NCI-H774 (cell line): Measurements from ENCODE around the gene RTP5.
"Not testable (repeated sequence)": the region's sequence is repeated elsewhere in the genome, so short reads cannot be mapped to it uniquely, and the experiment has no call there.

Experiments used
- DNase-seq: peaks from one replicate; lab custom pipeline; 2025; lab: John Stamatoyannopoulos, UW

The RTP5 gene

DNA sequence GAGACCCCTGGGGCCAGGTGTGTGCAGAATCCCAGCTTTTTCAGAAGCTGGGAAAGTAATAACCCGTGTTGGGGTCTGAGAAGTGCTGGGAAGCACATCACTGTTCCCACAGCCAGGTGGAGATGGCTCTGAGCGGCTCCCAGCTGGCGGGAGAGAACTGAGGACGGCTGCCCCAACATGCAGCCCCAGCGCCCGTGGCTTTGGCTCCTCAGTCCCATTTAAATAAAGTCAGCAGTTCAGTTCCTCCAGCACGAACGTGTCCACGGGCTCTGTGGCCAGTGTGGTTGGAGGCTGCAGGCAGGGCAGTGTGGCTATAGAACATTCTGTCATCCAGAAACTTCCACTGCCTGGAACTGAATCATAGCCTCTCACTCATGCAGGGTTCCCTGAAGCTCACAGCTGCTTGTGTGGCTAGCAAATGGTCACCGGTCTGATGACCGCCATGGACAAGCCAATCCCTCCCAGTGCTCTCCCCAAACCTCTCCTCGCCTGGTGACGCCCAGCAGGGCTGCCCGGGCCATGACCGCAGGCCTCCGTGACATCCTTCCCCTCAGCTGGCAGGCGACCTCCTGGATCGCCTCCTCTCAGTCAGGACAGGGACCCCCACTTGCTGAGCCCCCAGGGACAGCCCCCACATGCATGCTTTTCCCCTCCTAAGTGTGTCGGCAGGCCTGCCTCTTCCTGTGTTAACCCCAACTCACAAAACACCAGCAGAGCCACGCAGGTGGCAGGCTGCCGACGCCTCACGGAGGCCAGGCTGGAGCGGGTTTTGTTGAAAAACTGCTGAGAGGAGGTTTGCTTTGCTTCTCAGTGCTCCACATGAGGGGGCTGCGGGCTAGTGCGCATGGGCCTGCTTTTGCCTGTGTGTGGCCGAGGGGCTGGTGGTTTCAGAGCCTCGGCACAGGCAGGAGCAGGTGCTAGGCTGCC lies 1.3 kb downstream of the RTP5 start:
- DNase-seq, result no peak

DNA sequence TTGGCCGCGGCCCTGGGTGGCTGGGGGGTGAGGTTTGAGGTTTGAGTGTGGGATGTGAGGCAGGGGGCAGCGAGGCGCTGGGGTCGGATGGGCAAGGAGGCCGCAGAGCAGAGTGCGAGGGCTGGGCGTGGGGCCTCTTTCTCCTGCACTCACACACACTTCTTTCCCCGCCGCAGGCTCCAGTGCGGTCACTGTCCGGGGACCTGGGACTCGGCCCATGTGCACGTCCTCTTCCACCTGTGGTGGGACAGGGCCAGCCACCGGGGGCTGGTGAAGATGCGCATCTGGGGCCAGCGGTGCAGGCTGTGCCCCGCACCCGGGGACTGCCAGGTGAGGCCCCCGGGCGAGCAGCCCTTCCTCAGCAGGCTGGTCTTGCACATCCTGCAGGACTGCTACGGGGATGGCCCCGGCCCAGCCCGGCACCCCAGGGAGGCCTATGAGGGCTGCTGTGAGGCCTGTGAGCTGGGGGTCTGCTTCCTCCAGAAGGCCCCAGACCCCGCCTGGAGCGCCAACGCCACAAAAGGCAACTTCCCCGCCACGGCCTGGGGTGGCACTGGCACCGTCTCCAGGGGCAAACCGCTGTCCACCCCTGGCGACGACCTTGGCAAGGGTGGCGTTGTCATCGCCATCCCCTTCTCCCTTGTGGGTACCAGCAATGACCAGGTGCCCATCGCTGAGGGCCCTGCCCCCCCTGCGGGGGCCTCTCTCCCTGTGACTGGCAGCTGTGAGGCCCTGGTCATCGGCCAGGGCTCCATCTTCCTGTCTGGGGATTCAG lies 2.2 kb downstream of the RTP5 start:
- DNase-seq, result no peak

GRCh38 chr2:241872313-241872642 lies 2.7 kb downstream of the RTP5 start:
- no peak for DNase-seq

DNA sequence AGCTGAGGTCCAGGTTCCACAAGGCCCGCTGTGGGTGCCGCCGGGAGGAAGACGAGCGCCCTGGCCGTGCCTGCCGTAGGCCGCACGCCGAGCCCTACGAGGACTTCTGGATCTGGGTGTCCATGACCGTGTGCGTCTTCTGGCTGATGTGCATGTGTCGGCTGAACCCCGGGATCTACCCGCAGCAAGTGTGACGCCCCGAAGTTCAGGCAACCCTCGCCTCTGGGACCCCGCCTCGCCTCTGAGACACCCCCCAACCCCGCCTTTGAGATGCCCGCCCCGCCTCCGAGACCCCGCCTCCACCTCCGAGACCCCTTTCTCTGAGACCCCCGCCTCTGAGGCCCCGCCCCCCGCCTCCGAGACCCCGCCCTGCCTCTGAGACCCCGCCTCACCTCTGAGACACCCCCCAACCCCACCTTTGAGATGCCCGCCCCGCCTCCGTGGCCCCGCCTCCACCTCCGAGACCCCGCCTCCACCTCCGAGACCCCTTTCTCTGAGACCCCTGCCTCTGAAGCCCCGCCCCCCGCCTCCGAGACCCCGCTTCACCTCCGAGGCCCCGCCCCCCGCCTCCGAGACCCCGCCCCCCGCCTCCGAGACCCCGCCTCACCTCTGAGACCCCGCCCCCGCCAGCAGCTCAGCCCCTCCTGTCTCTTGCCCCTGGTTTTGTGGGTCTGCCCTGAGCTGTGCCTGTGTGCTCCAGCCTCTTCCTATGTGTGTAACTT lies 3.7 kb downstream of the RTP5 start:
- DNase-seq, result no peak

GRCh38 chr2:241873803-241874110 lies 4.2 kb downstream of the RTP5 start:
- DNase-seq, result no peak

- no peak for DNase-seq
Observed at GRCh38 chr2:241874277-241874925, 4.9 kb downstream of the RTP5 start.

- not testable (repeated sequence) for DNase-seq
Observed at GRCh38 chr2:241875754-241876527, 6.4 kb downstream of the RTP5 start.

DNA sequence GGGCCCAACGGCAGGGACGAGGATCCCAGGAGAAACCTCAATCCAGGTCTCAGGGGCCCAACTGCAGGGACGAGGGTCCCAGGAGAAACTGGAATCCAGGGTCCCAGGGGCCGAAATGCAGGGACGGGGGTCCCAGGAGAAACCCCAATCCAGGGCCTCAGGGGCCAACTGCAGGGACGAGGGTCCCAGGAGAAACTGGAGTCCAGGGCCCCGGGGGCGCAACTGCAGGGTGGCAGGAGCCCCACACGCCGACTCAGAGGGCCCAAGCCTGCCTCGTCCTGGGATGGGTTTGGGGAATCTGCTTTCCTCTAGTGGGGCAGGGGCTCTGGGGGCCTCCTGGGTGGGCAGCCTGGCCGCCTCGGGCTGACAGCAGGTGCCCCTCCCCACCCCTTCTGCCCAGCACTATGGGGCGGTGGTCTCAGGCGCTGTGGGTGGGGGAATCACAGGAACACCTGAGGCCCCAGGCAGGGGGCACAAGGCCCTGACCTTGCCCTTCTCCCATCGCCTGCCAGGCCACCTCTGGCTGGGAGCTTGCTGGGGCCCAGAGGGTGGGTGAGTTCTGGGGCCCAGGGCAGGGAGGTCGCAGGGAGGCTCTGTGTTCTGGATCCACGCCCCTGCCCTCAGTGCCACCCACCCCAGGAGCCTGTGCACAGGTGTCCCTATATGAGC lies 7.1 kb downstream of the RTP5 start:
- no peak for DNase-seq

DNA sequence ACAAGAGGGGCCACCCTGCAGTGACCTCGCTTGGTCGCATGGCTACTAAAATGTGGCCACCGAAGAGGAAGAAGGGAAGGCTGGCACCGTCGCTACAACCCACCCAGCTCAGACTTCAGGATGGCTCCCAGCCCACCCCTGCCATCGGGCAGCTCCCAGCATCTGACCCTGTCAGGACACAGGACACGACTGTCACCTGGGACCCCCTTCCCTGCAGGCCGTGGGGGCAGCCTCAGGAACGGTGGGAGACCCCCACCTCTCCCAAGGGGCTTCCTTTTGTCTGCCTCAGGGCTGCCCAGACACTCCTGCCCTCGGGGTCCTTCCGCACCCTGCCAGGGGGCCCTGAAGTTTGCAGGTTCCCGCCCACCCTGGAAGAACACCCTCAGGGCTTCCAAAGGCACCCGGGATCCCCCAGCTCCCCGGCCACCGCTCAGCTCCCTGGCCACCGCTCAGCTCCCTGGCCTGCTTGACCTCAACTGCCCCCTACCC lies 7.7 kb downstream of the RTP5 start:
- no peak for DNase-seq

DNA sequence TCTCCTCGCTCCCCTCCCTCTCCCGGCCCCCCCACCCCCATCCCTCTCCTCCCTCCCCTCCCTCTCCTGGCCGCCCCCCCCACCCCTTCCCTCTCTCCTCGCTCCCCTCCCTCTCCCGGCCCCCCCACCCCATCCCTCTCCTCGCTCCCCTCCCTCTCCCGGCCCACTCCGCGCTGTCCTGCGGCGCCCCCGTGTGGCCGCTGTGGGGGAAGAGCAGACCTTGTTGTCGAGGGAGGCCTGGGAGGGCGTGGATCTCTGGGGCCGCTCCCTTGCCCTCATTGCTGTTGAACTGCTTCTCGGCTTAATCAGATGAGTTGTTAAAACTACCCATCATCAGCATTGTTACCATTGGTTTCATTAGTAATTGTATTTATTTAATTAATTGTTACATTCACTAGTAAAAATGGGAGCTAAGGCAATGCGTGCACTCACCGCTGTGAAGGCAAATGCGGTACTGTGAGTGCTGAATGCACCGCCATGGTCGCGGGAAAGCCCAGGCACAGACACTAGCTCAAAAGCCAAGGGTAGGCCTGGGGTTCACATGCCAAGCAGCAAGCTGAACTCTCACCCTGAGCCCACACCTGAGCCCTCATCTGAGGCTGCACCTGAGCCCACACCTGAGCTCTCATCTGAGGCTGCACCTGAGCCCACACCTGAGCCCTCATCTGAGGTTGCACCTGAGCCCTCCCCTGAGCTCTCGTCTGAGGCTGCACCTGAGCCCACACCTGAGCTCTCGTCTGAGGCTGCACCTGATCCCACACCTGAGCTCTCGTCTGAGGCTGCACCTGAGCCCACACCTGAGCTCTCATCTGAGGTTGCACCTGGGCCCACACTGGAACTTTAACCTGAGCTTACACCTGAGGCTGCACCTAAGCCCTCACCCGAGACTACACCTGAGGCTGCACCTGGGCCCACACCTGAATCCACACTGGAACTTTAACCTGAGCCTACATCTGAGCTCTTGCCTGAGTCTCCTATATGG lies 8.8 kb downstream of the RTP5 start:
- peak; percentile 66 for DNase-seq

- no peak for DNase-seq
Observed at GRCh38 chr2:241879326-241879725, 9.8 kb downstream of the RTP5 start.

GRCh38 chr2:241880311-241881073 lies 11.0 kb downstream of the RTP5 start:
- DNase-seq, result no peak

GRCh38 chr2:241882091-241882625 lies 12.6 kb downstream of the RTP5 start:
- DNase-seq, result peak; percentile 33

GRCh38 chr2:241884951-241885290 lies 15.4 kb downstream of the RTP5 start:
- no peak for DNase-seq

DNA sequence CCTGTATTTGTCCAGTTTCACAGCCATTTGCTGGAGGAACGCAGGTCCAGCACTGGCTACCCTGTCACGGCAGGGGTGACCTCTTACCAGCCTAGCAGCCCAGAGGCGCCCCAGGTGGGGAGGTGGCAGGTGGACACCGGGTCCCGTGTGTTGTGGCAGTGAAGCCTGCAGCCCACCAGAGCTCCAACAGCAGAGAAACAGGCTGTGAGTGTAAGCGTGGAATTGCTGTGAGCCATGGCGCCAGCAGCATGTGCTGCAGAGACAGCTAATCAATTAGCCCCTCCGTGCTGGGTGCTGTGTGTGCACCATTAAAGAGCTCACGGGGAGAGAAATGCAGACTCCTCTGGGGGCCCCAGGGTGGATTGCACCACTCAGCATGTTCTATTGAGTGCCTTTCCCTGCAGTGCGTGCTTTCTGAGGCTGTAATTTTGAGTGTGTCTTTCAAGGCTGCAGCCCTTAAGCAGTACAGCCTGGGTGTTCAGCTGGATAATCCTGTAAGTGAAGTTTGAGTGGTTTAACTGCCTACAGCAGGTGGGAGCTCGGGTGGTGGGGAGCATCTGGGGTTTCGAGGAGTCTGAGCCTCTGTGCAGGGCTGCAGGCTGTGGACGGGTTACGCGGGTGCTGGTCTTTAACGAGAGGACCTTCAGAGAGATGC lies 15.9 kb downstream of the RTP5 start:
- no peak for DNase-seq

GRCh38 chr2:241885946-241886643 lies 16.6 kb downstream of the RTP5 start:
- no peak for DNase-seq

DNA sequence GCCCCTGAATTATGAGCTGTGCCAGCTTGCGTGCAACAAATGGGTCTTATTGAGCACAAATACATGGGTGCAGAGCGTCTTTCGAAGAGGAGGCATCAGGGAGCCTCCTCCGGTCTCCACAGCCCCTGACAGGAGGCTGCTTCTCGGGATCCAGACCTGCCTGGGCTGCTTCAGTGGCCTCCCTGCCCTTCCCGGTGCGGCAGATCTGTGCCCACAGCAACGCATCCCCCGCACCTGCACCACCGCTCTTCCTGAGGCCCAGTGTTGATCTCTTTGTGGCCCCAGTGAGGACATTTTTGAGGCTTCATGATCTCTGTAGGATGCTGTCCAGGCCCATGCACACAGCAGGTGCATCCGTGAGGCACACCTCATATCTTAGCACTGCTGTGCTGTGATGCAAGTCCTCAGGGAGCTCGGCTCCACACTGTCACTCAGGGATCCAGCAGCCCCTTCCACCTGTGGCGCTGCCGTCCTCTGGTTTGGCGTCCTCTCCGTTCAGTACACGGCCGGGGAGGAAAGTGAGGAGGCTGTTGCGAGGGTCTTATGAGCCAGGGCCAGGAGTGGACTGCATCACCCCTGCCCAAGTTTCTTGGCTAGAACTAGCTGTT lies 17.4 kb downstream of the RTP5 start:
- no peak for DNase-seq
